Glutamatergic neuron (in vitro differentiated cells): ENCODE measurements around the gene RALGPS1. TPM values are rescaled to one million over a fixed set of nuclear protein-coding genes. Genes with fewer than 3 reads are reported as not detected.

Experiments used
- DNase-seq: peaks from one replicate; pipeline ENCODE4 v3.0.0; 2022
- H3K27ac Mint-ChIP-seq: one replicate; pipeline ENCODE4 v1.8.0; 2020; ENCODE audit warnings: mild to moderate bottlenecking, mixed read lengths, inconsistent platforms; ENCODE audit not compliant: unreplicated experiment
- H3K27me3 Mint-ChIP-seq: one replicate; pipeline ENCODE4 v1.8.0; 2020; ENCODE audit warnings: mild to moderate bottlenecking, moderate library complexity, mixed read lengths, inconsistent platforms; ENCODE audit not compliant: unreplicated experiment
- H3K36me3 Mint-ChIP-seq: one replicate; pipeline ENCODE4 v1.8.0; 2020; ENCODE audit warnings: mild to moderate bottlenecking, mixed read lengths, inconsistent platforms; ENCODE audit not compliant: unreplicated experiment
- H3K4me1 Mint-ChIP-seq: one replicate; pipeline ENCODE4 v1.8.0; 2020; ENCODE audit warnings: mild to moderate bottlenecking, low read depth, mixed read lengths, inconsistent platforms; ENCODE audit not compliant: unreplicated experiment
- H3K4me3 Mint-ChIP-seq: one replicate; pipeline ENCODE4 v1.8.0; 2020; ENCODE audit warnings: mild to moderate bottlenecking, mixed read lengths, inconsistent platforms; ENCODE audit not compliant: unreplicated experiment
- H3K9me3 Mint-ChIP-seq: one replicate; pipeline ENCODE4 v1.8.0; 2020; ENCODE audit warnings: mild to moderate bottlenecking, moderate library complexity, mixed read lengths, inconsistent platforms; ENCODE audit not compliant: unreplicated experiment
- total RNA-seq: library from RNA; stranded (reverse); fragmentation: NEBNext Ultra II Directional; extraction: Animal tissue kit (Norgen Biotek cat#: 25700); gene quantifications from one replicate; pipeline ENCODE4 v1.2.1, GENCODE V29; 2021; ENCODE audit not compliant: unreplicated experiment
- TF ChIP-seq, protein P1 (sequence below): fragments of 200-600 bp; sonication (generic); IDR thresholded peaks from one replicate; pipeline ENCODE4 v1.5.0; 2021; ENCODE audit not compliant: partially characterized antibody, unreplicated experiment

RALGPS1 gene
- total RNA-seq, 1 donor from 2014 or later = 23.8 TPM

DNA sequence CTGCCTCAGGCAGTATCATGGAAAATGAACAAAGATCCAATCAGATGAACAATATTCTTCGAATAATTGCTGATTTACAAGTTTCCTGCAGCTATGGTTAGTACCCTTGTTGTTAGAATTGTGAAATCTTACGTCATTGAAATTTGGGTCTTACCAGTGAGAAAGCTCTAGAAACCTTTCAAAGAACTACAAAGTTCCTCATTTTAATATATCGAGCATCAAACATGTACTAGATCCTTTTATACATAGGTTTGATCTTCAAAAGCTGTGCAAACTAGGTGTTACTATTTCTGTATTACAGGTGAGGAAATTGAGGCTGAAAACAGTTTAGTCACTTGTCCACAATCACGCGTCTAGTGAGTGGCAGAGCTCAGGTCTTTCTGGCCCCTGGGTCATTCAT, 251.5 kb downstream of the RALGPS1 start:
- TF ChIP-seq, protein P1, sequence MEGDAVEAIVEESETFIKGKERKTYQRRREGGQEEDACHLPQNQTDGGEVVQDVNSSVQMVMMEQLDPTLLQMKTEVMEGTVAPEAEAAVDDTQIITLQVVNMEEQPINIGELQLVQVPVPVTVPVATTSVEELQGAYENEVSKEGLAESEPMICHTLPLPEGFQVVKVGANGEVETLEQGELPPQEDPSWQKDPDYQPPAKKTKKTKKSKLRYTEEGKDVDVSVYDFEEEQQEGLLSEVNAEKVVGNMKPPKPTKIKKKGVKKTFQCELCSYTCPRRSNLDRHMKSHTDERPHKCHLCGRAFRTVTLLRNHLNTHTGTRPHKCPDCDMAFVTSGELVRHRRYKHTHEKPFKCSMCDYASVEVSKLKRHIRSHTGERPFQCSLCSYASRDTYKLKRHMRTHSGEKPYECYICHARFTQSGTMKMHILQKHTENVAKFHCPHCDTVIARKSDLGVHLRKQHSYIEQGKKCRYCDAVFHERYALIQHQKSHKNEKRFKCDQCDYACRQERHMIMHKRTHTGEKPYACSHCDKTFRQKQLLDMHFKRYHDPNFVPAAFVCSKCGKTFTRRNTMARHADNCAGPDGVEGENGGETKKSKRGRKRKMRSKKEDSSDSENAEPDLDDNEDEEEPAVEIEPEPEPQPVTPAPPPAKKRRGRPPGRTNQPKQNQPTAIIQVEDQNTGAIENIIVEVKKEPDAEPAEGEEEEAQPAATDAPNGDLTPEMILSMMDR = no peak
- H3K4me1 Mint-ChIP-seq = no peaks in the 10 kb centered on the region
- no peak overlapping the region for H3K4me3 Mint-ChIP-seq
- no peak overlapping the region for H3K27ac Mint-ChIP-seq
- H3K36me3 Mint-ChIP-seq = no peaks in the 10 kb centered on the region
- DNase-seq = no peak
- no peaks in the 10 kb centered on the region for H3K27me3 Mint-ChIP-seq
- H3K9me3 Mint-ChIP-seq = no peaks in the 10 kb centered on the region

- Mint-ChIP-seq H3K4me1 (no peaks in the 10 kb centered on the region), H3K4me3 (no peak overlapping the region), H3K36me3 (no peaks in the 10 kb centered on the region), H3K27ac (no peak overlapping the region), H3K9me3 (no peaks in the 10 kb centered on the region), H3K27me3 (no peaks in the 10 kb centered on the region)
- TF ChIP-seq, protein P1 = no peak
- no peak for DNase-seq
These were observed 252.3 kb downstream of the RALGPS1 start for GRCh38 chr9:127166651-127167524.

DNA sequence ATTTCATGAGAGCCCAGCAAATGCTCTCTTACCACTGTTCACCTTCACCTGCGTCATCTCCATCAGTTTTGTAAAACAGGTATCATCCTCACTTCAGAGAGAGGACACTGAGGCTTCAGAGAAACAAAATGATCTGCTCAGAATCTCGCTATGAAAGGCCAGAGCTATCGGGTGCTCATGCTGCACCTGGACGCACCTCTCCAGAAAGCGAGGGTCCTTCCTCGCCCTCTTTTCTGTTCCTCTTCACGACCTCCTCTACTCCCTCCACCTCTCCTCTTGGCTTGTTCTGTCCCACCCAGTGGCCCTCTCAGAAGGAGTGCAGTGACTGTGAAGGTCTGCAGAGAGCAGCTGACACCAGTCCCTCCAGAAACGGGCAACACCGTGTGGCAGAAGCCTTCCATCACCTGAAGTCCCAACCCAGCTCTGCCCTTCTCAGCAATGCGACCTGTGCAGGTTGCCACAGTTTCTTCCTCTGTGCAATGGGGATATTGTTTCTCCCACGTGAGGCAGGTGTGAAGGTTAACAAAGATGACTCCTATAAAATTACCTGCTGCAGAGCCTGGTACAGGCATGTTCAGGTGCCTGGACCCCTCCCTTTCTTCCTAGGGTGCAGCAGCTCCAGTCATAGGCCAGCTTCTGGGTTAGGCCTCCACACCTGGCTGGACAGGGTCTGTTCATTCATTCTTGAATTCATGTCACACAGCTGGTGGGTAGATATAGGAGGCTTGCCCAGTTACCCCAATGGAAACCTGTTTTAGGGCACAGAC, 253.2 kb downstream of the RALGPS1 start:
- no peak for DNase-seq
- H3K9me3 Mint-ChIP-seq = no peaks in the 10 kb centered on the region
- H3K27me3 Mint-ChIP-seq = no peaks in the 10 kb centered on the region
- TF ChIP-seq, protein P1 = no peak
- no peaks in the 10 kb centered on the region for H3K4me1 Mint-ChIP-seq
- H3K4me3 Mint-ChIP-seq = no peak overlapping the region
- H3K36me3 Mint-ChIP-seq = no peaks in the 10 kb centered on the region
- no peak overlapping the region for H3K27ac Mint-ChIP-seq

- Mint-ChIP-seq H3K4me1 (no peaks in the 10 kb centered on the region), H3K27ac (no peak overlapping the region), H3K9me3 (no peaks in the 10 kb centered on the region), H3K36me3 (no peaks in the 10 kb centered on the region), H3K27me3 (no peaks in the 10 kb centered on the region), H3K4me3 (no peak overlapping the region)
- TF ChIP-seq, protein P1 = no peak
- no peak for DNase-seq
These were observed 254.4 kb downstream of the RALGPS1 start for GRCh38 chr9:127168756-127169574.
